ENCODE measurements around the gene PC.
A peak's percentile ranks its signal among the peaks of the same experiment; 100 is the strongest.

The PC gene

DNA sequence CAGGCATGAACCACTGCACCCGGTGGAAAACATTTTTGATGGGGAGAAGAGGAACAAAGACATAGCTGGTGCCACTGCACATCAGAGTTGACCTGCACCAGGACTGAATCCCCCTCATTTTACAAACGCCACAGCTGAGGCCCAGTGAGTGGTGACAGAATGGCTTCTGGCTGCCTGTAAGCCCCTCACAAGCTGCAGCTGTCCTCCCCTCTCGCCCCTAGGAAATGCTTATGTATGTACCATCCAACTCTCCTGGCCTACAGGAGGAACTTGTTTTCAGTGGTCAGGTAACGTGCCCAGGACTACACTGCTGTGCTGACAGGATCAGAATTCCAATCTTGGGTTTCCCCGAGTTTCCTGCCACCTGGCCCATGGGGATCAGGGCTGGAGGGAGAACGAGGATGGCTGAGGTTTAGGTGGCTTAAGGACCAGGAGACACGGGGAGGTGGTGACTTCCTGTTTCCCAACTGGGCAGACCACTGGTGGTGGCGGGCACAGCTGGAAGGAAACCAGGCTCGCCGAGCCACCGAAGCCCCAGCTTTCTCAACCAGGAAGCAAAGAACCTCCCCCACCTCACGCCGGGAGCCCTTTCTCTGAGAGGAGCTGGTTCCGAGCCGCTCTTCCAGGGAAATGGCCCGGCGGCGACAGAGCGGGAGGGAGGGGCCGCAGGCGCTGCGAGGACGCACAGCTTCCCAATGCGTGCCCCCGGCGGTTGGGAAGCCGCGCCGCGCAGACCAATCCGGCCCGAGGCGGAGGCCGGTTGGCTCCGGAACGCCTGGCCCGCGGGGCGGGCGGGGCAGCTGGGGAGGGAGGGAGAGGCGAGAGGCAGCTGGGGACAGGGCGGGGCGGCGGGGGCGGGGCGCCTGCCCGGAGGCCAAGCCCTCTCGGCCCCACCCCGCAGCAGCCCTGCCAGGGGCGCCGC, 102.3 kb downstream of the PC start:
- DNase-seq (ENCODE audit: low read depth), result peak; percentile 78

DNA sequence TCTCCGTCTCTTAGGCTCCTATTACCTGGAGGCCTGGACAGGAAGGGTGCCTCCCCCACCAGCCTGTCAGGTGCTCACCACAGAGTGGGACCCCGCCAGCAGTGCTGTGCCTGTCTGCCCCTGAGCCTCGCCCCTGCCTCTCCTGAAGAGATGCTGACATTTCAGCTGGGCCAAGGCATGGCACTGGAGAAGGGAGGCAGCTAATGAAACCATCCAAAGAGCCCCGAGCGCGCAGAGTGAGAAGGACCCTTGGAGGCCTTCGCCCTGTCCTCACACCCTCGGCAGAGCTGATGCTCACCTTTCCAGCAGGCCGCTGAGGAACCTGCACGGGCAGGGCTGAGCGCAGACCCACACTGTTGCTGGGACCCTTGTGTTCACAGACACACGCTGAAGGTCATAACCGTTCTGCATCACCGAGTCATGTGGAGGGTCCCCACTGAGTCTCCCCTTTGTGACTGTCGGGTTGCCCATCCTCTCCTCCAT, 103.4 kb downstream of the PC start:
- no peak for DNase-seq (ENCODE audit: low read depth)

- no peak for DNase-seq (ENCODE audit: low read depth)
Observed at GRCh38 chr11:66854231-66854661, 103.9 kb downstream of the PC start.

- DNase-seq (ENCODE audit: low read depth), result no peak
Observed at GRCh38 chr11:66853242-66854229, 104.6 kb downstream of the PC start.

GRCh38 chr11:66852466-66853241, 105.5 kb downstream of the PC start:
- DNase-seq (ENCODE audit: low read depth), result no peak

- no peak for DNase-seq (ENCODE audit: low read depth)
Observed at GRCh38 chr11:66851698-66852465, 106.3 kb downstream of the PC start.

GRCh38 chr11:66851239-66851596, 107.0 kb downstream of the PC start:
- no peak for DNase-seq (ENCODE audit: low read depth)

GRCh38 chr11:66850588-66851238, 107.5 kb downstream of the PC start:
- no peak for DNase-seq (ENCODE audit: low read depth)

- no peak for DNase-seq (ENCODE audit: low read depth)
Observed at GRCh38 chr11:66850235-66850587, 108.0 kb downstream of the PC start.

DNA sequence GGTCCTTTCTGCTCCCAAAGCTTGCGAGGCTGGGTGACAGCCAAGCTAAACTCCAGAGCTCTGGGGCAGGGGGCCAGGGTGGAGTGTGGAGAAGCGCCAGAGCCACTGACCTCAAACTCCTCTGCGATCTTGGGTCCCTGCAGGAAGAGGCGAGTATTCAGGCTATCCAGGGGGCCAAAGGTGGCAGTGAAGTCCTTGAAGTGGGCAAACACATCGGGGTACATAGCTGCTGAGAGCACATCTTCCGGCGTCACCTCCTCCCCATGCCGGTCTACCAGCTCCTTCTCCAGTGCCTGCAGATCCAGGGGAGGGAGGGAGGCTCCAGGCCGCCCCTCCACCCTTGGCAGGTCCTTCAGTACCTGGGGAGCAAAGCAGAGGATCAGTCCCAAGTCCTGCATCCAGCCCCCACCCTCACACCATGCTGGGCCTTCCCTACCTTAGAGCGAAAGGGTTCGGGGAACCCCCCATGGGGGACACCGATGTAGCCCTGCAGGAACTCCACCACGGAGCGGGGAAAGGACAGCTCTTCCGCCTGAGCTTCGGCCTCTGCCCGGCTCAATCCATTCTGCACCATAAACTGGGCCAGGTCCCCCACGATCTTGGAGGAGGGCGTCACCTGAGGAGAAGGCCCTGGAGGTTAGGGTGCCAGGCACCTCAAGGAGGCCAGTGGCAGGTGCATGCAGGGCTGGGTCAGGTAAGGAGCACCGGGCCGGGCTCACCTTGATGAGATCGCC, 108.5 kb downstream of the PC start:
- no peak for DNase-seq (ENCODE audit: low read depth)

DNA sequence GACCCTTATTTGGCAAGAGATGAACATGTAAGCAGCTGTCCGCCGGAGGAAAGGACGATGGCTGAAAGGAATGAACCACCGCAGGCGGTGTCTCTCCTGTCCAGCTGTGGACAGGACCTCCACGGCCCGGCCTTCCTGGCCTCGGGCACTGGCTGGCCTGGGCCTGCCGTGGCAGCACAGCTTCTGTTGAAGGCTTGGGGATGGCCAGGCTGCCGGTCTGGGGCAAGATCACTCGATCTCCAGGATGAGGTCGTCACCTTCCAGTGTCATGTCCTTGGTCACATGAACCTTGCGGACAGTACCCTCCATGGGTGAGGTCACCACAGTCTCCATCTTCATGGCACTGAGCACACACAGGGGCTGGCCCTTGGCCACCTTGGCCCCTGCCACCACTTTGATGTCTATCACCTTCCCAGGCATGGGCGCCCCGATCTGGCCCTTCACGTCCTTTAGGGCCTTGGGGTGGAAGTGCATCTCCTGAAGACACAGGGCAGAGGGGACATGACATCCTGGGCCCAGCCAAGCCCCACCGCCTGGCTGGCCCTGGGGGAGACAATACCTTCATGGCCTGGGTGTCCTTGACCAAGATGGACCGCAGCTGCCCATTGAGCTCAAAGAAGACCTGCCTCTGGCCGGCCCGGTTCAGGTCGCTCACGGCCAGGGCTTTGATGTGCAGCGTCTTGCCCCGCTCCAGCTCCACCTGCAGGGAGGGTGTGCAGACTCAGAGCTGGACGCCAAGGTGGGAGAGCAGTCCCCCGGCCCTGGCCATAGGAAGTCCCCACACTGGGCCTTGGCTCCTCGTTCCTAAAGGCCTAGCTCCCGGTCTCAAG, 109.3 kb downstream of the PC start:
- DNase-seq (ENCODE audit: low read depth), result no peak

GRCh38 chr11:66847461-66848232, 110.5 kb downstream of the PC start:
- no peak for DNase-seq (ENCODE audit: low read depth)

DNA sequence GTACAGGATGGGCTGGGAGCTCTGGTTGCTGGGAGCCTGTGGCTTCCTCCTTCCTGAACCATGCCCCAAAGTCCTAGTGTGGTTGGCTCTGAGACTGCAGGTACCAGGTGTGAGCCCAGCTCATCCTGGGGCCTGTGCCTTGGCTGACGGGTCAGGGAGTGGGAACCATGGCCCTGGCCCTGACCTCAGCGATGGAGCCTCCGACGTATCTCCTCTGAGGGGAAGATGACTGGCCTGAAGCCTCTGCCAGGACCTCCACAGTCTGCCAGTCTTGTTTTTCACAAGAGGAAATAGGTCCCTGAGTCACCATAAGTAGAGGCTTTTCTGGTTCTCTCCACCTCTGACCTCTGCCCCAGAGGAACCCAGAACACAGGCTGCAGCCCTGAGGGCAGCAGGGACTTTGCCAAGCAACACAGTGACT, 111.5 kb downstream of the PC start:
- DNase-seq (ENCODE audit: low read depth), result no peak

DNA sequence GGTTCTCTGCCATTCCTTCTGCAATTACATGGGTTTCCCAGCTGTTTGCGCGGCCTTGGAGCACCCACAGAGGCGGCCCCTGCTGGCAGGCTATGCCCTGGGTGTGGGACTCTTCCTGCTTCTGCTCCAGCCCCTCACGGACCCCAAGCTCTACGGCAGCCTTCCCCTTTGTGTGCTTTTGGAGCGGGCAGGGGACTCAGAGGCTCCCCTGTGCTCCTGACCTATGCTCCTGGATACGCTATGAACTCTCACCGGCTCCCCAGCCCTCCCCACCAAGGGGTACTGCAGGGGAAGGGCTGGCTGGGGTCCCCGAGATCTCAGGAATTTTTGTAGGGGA, 112.3 kb downstream of the PC start:
- no peak for DNase-seq (ENCODE audit: low read depth)

- no peak for DNase-seq (ENCODE audit: low read depth)
Observed at GRCh38 chr11:66845143-66845875, 112.9 kb downstream of the PC start.

GRCh38 chr11:66844496-66845142, 113.6 kb downstream of the PC start:
- DNase-seq (ENCODE audit: low read depth), result no peak
